Stimulated activated CD4-positive, alpha-beta T cell treated with anti-CD3 and anti-CD28 coated beads, Interleukin-15, amount 100 ng/mL, for 48 hours (primary cell): Measurements from ENCODE around the gene BMPER.

Source experiments
- DNase-seq, 2 donors: peaks; one replicate each; pipeline ENCODE4 v3.0.0-alpha.2; 2020; ENCODE audit warnings: low read depth in 2 of 2

BMPER gene

GRCh38 chr7:33968591-33968990 is 63.3 kb downstream of the BMPER start:
- DNase-seq, result no peak

- DNase-seq, result no peak
Observed at GRCh38 chr7:33970536-33970935, 65.2 kb downstream of the BMPER start.

GRCh38 chr7:33971106-33971505 is 65.8 kb downstream of the BMPER start:
- DNase-seq, result no peak

GRCh38 chr7:33973231-33974015 is 68.1 kb downstream of the BMPER start:
- no peak for DNase-seq

- DNase-seq, result no peak
Observed at GRCh38 chr7:33979300-33979806, 74.0 kb downstream of the BMPER start.

- DNase-seq, result no peak
Observed at GRCh38 chr7:33979807-33980355, 74.5 kb downstream of the BMPER start.

GRCh38 chr7:33981226-33981625 is 75.9 kb downstream of the BMPER start:
- DNase-seq, result no peak

GRCh38 chr7:33981671-33982424 is 76.5 kb downstream of the BMPER start:
- no peak for DNase-seq

- no peak for DNase-seq
Observed at GRCh38 chr7:33982425-33982786, 77.1 kb downstream of the BMPER start.

GRCh38 chr7:33986451-33986850 is 81.1 kb downstream of the BMPER start:
- DNase-seq, result no peak

- no peak for DNase-seq
Observed at GRCh38 chr7:33986951-33987947, 81.9 kb downstream of the BMPER start.

- DNase-seq, result no peak
Observed at GRCh38 chr7:33996899-33997298, 91.6 kb downstream of the BMPER start.

- DNase-seq, result no peak
Observed at GRCh38 chr7:33998476-33998875, 93.1 kb downstream of the BMPER start.

- DNase-seq, result no peak
Observed at GRCh38 chr7:34011017-34011695, 105.8 kb downstream of the BMPER start.

- DNase-seq, result no peak
Observed at GRCh38 chr7:34011696-34012095, 106.4 kb downstream of the BMPER start.

GRCh38 chr7:34013421-34013820 is 108.1 kb downstream of the BMPER start:
- no peak for DNase-seq

GRCh38 chr7:34015651-34016050 is 110.3 kb downstream of the BMPER start:
- no peak for DNase-seq

GRCh38 chr7:34016876-34017275 is 111.5 kb downstream of the BMPER start:
- DNase-seq, result no peak

GRCh38 chr7:34019301-34019790 is 114.0 kb downstream of the BMPER start:
- no peak for DNase-seq

- no peak for DNase-seq
Observed at GRCh38 chr7:34022626-34023025, 117.3 kb downstream of the BMPER start.

- no peak for DNase-seq
Observed at GRCh38 chr7:34025600-34025999, 120.3 kb downstream of the BMPER start.
